AG10803 (cell line): ENCODE data around the gene THSD4.
"Not testable (repeated sequence)": the region's sequence is repeated elsewhere in the genome, so short reads cannot be mapped to it uniquely, and the experiment has no call there.

Experiments used
- DNase-seq: peaks from one replicate; pipeline ENCODE4 v3.0.0; 2010; ENCODE audit warnings: low read depth
- H3K4me3 ChIP-seq: 2 replicates; pipeline ENCODE4 v1.5.1; 2011; ENCODE audit warnings: mild to moderate bottlenecking, low read length, control low read depth
- TF ChIP-seq, protein P1 (sequence below): conservative IDR thresholded peaks from 2 replicates; pipeline ENCODE4 v1.5.1; 2011; ENCODE audit warnings: mild to moderate bottlenecking, low read length, control low read depth, inconsistent platforms

The THSD4 gene

DNA sequence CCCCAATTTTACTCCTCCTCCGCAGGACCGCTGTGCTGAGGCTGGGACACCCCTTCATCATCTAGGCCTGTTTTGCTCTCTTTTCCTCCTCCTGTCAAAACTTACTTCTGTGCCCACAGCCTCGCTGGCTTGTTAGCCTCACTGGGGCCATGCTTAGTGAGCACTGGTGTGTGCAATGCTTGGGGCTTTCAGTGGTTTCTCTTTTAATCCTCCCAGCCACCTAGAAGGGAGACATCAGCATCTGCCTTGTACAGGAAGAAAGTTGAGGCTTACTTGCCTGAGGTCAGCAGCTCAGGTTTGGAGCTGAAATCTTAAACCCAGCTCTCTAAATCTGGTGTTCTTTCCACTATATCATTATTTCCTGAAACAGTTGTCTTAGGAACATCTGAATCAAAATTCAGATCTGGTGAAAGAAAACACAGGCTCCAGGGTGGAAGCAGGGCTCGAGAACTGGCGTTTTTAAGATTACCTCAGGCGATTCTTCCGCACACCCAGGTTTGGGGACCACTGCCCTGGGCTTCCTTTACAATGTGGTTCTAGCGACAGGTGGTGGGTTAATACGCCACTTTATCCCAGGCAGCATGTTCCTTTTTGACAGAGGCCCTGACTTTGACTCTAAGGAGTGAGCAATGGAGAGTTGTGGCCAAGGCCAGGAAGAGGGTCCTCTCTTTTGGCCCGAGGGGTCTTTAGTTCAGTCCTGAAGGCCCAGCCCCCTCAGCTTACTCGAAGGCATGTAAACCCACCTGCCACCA lies 3.8 kb downstream of the THSD4 start:
- TF ChIP-seq, protein P1, sequence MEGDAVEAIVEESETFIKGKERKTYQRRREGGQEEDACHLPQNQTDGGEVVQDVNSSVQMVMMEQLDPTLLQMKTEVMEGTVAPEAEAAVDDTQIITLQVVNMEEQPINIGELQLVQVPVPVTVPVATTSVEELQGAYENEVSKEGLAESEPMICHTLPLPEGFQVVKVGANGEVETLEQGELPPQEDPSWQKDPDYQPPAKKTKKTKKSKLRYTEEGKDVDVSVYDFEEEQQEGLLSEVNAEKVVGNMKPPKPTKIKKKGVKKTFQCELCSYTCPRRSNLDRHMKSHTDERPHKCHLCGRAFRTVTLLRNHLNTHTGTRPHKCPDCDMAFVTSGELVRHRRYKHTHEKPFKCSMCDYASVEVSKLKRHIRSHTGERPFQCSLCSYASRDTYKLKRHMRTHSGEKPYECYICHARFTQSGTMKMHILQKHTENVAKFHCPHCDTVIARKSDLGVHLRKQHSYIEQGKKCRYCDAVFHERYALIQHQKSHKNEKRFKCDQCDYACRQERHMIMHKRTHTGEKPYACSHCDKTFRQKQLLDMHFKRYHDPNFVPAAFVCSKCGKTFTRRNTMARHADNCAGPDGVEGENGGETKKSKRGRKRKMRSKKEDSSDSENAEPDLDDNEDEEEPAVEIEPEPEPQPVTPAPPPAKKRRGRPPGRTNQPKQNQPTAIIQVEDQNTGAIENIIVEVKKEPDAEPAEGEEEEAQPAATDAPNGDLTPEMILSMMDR = no peak
- no peak overlapping the region for H3K4me3 ChIP-seq
- DNase-seq = no peak

DNA sequence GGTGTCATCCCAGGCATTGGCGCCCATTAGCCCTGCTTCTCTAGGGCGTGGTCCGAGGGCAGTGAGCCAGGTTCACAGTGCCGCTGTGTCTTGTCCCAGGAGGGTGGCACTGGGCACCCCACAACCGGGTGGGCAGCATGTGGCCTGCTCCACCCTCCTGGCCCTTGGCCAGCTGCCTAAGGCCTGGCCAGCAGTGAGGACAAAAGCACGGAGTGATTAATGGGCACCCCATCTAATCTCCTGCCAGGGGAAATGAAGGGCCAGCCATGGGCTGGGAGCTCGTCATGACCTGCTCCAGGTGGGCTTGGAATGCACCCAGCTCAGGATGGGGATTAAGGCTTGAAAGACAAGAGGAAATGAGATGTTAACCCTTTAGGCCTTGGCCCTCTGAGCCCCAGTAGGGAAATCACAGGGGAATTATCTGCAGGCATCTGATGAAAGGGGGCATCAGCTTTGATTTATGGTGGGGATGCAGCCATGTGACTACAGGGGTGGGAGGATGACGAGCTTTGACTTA lies 5.2 kb downstream of the THSD4 start:
- H3K4me3 ChIP-seq = no peak overlapping the region
- no peak for DNase-seq
- TF ChIP-seq, protein P1 = no peak

DNA sequence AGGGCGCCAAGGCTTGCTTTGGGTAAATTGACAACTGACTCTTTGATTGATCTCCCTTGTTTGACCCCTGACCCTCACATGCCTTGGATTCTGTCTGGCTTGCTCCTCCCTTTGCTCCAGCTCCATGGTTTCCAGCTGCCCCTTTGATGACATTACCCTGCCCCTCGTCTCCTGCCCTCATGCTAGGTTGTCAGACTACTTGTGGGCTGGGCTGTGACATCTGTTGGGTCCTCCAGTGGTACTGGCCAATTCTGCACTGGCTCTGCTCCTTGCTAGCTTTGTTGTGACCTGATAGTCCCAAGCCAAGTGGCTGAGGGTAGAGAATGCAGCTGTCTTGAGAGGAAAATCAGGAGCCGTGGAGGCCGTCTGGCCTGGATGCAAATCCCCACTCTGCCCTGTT lies 6.2 kb downstream of the THSD4 start:
- H3K4me3 ChIP-seq = no peak overlapping the region
- TF ChIP-seq, protein P1 = no peak
- DNase-seq = no peak

DNA sequence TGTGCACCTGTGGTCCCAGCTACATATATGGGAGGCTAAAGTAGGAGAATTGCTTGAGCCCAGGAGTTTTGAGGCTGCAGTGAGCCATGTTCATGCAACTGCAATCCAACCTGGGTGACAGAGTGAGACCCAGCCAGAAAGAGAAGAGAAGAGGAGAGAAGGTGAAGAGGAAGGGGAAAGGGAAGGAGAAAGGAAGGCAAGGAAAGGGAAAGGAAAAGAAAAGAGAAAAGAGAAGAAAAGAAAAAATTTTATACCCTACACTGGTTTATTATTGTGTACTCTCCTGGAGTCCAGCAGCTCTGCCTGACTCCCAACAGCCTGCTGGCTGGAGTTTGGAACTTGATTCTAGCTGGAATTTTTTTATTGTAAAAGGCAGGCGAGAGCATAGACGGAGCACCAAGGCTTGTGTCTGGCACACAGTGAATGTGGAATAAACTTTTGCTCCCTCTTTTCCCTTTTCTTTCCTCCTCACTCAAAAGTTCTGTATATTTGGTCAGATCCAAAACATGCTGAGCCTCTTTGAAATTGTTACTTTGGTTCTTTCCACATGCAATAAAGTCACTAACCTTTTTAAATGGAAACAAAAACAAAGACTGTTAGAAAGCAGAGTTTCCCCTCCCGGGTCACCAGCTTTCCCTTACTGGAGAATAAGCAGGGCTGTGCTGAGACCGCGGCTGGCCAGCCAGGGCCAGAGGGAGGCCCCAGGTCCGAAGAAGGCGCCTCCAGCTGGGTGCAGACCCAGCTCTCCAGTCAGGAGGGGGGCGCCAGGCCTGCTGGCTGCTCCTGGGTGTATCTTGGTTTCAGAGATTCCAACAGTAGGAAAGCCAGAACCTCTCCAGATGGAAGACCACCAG lies 9.9 kb downstream of the THSD4 start:
- DNase-seq = no peak
- no peak overlapping the region for H3K4me3 ChIP-seq
- TF ChIP-seq, protein P1 = no peak

DNA sequence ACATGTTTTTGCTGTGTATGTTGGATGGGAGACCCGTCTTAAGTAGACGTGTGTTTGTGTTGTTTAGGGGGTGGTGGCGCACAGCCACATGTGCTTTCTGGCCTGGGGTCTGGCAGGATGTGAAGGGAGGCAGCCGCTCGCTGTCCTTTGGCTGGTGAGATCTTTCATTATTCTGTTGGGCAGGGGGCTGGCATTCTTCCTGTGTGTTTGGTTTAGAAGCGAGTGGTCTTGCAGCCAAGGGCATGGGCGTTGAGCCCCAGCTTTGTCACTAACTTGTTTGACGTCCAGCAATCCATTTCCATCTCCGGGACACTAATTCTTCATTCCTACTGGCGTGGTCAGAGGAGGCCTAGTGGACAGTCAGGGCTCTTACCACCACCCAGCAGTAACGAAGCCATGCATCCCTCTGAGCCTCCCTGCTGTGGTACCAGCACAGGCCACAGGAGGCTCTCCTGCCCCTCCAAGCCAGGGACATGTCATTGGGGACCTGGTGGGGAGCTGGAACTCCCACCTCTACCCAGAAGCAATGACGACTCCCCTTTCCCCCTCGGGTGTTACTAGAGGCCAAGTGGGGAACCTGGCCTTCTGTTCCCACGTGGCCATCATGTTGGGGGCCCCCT lies 10.7 kb downstream of the THSD4 start:
- DNase-seq = no peak
- no peak overlapping the region for H3K4me3 ChIP-seq
- TF ChIP-seq, protein P1 = no peak

DNA sequence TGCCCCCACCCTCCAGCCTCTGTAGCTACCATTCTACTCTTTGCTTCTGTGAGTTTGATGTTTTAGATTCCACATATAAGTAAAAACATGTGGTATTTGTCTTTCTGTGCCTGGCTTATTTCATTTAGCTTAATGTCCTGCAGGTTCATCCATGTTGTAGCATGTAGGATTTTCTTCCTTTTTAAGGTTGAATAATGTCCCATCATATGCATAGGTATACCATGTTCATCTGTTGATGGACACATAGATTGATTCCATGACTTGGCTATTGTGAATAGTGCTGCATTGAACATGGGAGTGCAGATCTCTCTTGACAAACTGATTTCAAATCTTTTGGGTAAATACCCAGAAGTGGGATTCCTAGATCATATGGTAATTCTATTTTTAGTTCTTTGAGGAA lies 11.8 kb downstream of the THSD4 start:
- TF ChIP-seq, protein P1 = no peak
- DNase-seq = no peak

DNA sequence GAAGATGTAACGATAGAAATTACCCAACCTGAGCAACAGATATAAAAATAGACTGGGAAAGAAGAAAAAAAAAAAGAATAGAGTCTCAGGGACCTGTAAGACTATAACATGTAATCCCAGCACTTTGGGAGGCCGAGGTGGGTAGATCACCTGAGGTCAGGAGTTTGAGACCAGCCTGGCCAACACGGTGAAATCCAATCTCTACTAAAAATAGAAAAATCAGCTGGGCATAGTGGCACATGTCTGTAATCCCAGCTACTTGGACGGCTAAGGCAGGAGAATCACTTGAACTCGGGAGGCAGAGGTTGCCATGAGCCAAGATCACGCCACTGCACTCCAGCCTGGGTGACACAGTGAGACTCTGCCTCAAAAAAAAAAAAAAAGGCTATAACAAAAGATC lies 12.9 kb downstream of the THSD4 start:
- H3K4me3 ChIP-seq, DNase-seq: not testable (repeated sequence)

More for the DNA sequence above, 11.8 kb downstream of the THSD4 start:
- H3K4me3 ChIP-seq = no peak overlapping the region
